Measurements from ENCODE around the gene TPH2. TPM values are rescaled to one million over a fixed set of nuclear protein-coding genes. Genes with fewer than 3 reads are reported as not detected.

Gene TPH2
- total and polyA plus RNA-seq, 2 of the 13 experiments (the other 11 are each of a cell fraction or from before 2014, with no cell fraction given) = not detected

- TF ChIP-seq, protein P1, sequence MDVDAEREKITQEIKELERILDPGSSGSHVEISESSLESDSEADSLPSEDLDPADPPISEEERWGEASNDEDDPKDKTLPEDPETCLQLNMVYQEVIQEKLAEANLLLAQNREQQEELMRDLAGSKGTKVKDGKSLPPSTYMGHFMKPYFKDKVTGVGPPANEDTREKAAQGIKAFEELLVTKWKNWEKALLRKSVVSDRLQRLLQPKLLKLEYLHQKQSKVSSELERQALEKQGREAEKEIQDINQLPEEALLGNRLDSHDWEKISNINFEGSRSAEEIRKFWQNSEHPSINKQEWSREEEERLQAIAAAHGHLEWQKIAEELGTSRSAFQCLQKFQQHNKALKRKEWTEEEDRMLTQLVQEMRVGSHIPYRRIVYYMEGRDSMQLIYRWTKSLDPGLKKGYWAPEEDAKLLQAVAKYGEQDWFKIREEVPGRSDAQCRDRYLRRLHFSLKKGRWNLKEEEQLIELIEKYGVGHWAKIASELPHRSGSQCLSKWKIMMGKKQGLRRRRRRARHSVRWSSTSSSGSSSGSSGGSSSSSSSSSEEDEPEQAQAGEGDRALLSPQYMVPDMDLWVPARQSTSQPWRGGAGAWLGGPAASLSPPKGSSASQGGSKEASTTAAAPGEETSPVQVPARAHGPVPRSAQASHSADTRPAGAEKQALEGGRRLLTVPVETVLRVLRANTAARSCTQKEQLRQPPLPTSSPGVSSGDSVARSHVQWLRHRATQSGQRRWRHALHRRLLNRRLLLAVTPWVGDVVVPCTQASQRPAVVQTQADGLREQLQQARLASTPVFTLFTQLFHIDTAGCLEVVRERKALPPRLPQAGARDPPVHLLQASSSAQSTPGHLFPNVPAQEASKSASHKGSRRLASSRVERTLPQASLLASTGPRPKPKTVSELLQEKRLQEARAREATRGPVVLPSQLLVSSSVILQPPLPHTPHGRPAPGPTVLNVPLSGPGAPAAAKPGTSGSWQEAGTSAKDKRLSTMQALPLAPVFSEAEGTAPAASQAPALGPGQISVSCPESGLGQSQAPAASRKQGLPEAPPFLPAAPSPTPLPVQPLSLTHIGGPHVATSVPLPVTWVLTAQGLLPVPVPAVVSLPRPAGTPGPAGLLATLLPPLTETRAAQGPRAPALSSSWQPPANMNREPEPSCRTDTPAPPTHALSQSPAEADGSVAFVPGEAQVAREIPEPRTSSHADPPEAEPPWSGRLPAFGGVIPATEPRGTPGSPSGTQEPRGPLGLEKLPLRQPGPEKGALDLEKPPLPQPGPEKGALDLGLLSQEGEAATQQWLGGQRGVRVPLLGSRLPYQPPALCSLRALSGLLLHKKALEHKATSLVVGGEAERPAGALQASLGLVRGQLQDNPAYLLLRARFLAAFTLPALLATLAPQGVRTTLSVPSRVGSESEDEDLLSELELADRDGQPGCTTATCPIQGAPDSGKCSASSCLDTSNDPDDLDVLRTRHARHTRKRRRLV (CRISPR knock-in tag; IDR thresholded peaks at IDR 0.05) = no peak
- no peak for TF ChIP-seq NRL (CRISPR knock-in tag; IDR thresholded peaks at IDR 0.05; ENCODE audit: borderline replicate concordance)
- TF ChIP-seq E2F5 (CRISPR knock-in tag; conservative IDR thresholded peaks at IDR 0.05) = no peak
- no peak for TF ChIP-seq ZNF83 (CRISPR knock-in tag; IDR thresholded peaks at IDR 0.05; ENCODE audit: borderline replicate concordance)
- TF ChIP-seq EHMT2 (IDR thresholded peaks at IDR 0.05; ENCODE audit: borderline replicate concordance, low read depth, low read length) = no peak
- no peak for TF ChIP-seq HHEX (CRISPR knock-in tag; IDR thresholded peaks at IDR 0.05)
Observed at GRCh38 chr12:71896205-71896882, 42.3 kb upstream of the TPH2 start (continued).

DNA sequence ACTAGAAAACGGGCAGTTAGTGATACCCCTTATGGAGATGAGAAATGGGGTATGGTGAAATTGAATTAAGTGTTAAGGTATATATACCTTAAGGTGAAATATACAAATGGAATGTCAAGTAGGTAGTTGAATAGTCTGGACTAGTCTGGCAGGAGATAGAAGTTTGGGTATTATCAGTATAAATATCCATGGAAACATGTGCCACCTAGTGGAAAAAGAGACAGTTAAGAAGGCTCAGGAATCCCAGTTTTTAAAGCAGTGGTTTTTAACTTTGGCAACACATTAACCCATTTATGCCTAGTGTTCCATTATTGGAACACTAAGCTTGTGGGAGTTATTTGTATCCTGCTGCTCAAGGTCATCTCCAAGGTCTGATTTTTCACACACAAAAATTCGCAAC lies 38.6 kb upstream of the TPH2 start:
- ATAC-seq (peak; percentile 48; the same call in 2 of the 3 replicates), FAIRE-seq (peak; percentile 28), DNase-seq (ENCODE audit: low spot score) (peak; percentile 6)
- Histone ChIP-seq H3K4me3 (replicated peaks in 1 of 3; ENCODE audit: insufficient read depth in 1 of 3, low read depth in 2 of 3, low read length in 3 of 3) (no peak overlapping the region), H3K4me2 (ENCODE audit: low read depth, low read length) (no peak overlapping the region), H3K9me3 (ENCODE audit: low read length) (no peaks in the 10 kb centered on the region), H4K20me1 (ENCODE audit: insufficient read depth, low read length) (no peaks in the 10 kb centered on the region), H3K79me2 (ENCODE audit: insufficient read depth, low read length) (no peaks in the 10 kb centered on the region), H3K9ac (ENCODE audit: insufficient read depth, low read depth, low read length) (no peak overlapping the region), H3K27ac (ENCODE audit: extremely low read length, insufficient read depth, low read length) (no peak overlapping the region), H3K36me3 (replicated peaks in 1 of 2; ENCODE audit: control insufficient read depth in 1 of 2, insufficient read depth in 2 of 2, low read length in 2 of 2) (0 out of 5 replicates have a peak, but pooled peaks cover 0 to 4% of the 10 kb centered on the region in 2 experiments), H3K27me3 (ENCODE audit: control insufficient read depth in 1 of 2, insufficient read depth in 2 of 2, low read length in 2 of 2) (no peaks in the 10 kb centered on the region), H2AFZ (ENCODE audit: low read length) (no peak overlapping the region), H3K4me1 (ENCODE audit: insufficient read depth, low read length) (no peaks in the 10 kb centered on the region)
- intact Hi-C loops (cut with micrococcal nuclease; ENCODE audit: unreplicated experiment) (no loop called here), in situ Hi-C loops (cut with HindIII; ENCODE audit: extremely low pct_ligation_motif_present, low pct_unique_long_range_greater_than_20kb) (no loop called here)
- WGBS (ENCODE audit: low lambda C conversion rate) = 71% methylated on average over 2 of the region's 2 CpGs
- BruUV-seq (replicated peaks) = no TSS peak
- CTCF ChIA-PET (ENCODE audit: low intra/inter-chr PET ratio, low total read pairs) = no interaction called here
- POLR2A ChIA-PET = no interaction called here
- TF ChIP-seq POGK (CRISPR knock-in tag; conservative IDR thresholded peaks at IDR 0.05) = no peak
- no peak for TF ChIP-seq MXD4 (CRISPR knock-in tag; IDR thresholded peaks at IDR 0.05)
- TF ChIP-seq, protein P2, sequence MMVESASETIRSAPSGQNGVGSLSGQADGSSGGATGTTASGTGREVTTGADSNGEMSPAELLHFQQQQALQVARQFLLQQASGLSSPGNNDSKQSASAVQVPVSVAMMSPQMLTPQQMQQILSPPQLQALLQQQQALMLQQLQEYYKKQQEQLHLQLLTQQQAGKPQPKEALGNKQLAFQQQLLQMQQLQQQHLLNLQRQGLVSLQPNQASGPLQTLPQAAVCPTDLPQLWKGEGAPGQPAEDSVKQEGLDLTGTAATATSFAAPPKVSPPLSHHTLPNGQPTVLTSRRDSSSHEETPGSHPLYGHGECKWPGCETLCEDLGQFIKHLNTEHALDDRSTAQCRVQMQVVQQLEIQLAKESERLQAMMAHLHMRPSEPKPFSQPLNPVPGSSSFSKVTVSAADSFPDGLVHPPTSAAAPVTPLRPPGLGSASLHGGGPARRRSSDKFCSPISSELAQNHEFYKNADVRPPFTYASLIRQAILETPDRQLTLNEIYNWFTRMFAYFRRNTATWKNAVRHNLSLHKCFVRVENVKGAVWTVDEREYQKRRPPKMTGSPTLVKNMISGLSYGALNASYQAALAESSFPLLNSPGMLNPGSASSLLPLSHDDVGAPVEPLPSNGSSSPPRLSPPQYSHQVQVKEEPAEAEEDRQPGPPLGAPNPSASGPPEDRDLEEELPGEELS (CRISPR knock-in tag; IDR thresholded peaks at IDR 0.05) = no peak
- no peak for TF ChIP-seq TEAD3 (CRISPR knock-in tag; optimal IDR thresholded peaks at IDR 0.05; ENCODE audit: borderline replicate concordance)
- TF ChIP-seq STAG1 (CRISPR knock-in tag; IDR thresholded peaks at IDR 0.05) = peak; percentile 27; the same call in 1 of the 2 replicates

All from HepG2 (cell line).